GM12878 (cell line): ENCODE data around the gene ACTR8. TPM values are rescaled to one million over a fixed set of nuclear protein-coding genes. Genes with fewer than 3 reads are reported as not detected.

ENCODE experiments used
- EGR1 ChIP-seq, 2 experiments: IDR thresholded peaks; 1 replicate in 1 of 2; 2 replicates in 1 of 2; pipeline ENCODE4 v1.6.1; 2011 to 2012; ENCODE audit warnings: low read depth in 2 of 2, low read length in 2 of 2, borderline replicate concordance in 1 of 2, mild to moderate bottlenecking in 1 of 2, moderate library complexity in 1 of 2
- MXI1 ChIP-seq: fragments of 150-350 bp; IDR thresholded peaks from 2 replicates; pipeline ENCODE4 v1.6.1; 2011; ENCODE audit warnings: low read depth, mild to moderate bottlenecking, inconsistent platforms, low read length, improper control_type of control experiment
- PKNOX1 ChIP-seq: fragments of 450-650 bp; IDR thresholded peaks from 2 replicates; pipeline ENCODE4 v1.6.1; 2016; ENCODE audit warnings: mild to moderate bottlenecking
- RUNX3 ChIP-seq: IDR thresholded peaks from 2 replicates; pipeline ENCODE4 v1.6.1; 2012; ENCODE audit warnings: low read length, inconsistent platforms
- SIN3A ChIP-seq: IDR thresholded peaks from 2 replicates; pipeline ENCODE4 v1.6.1; 2012; ENCODE audit warnings: low read depth, low read length, improper control_type of control experiment
- SRF ChIP-seq, 2 experiments: IDR thresholded peaks; 2 replicates each; pipeline ENCODE4 v1.6.1; 2011; ENCODE audit warnings: low read depth in 2 of 2, low read length in 2 of 2, mild to moderate bottlenecking in 1 of 2, moderate library complexity in 1 of 2
- ZNF217 ChIP-seq: fragments of 450-650 bp; IDR thresholded peaks from 2 replicates; pipeline ENCODE4 v1.6.1; 2017; ENCODE audit warnings: antibody characterized with exemption, mild to moderate bottlenecking
- polyA plus RNA-seq, 11 experiments: library from polyadenylated mRNA; depleted of rRNA in 4 of 11; unstranded in 6 of 11; stranded (reverse) in 5 of 11; fragments of >200 nt; fragmentation: Nextera tagmentation in 4 of 11; fragmentation: Illumina TruSeq in 1 of 11; extraction: Ambion mirVana in 4 of 11; extraction: Trizol in 1 of 11; gene quantifications; 1 replicate in 1 of 11; 2 replicates in 10 of 11; pipeline versions ENCODE4 v1.2.1 to v1.2.3, GENCODE V29; 2011 to 2016; ENCODE audit warnings: inconsistent platforms in 2 of 11, missing spikeins in 2 of 11, low read depth in 1 of 11
- total RNA-seq, 4 experiments: library from RNA; depleted of rRNA in 3 of 4; stranded (reverse); fragments of >200 nt in 3 of 4; fragmentation: Illumina TruSeq in 1 of 4; extraction: Trizol in 1 of 4; gene quantifications; 2 replicates each; pipeline versions ENCODE4 v1.2.1 to v1.2.3, GENCODE V29; 2013 to 2021
- TF ChIP-seq, protein P1 (sequence below): fragments of 450-650 bp; IDR thresholded peaks from 2 replicates; pipeline ENCODE4 v1.6.1; 2017; ENCODE audit warnings: low read depth, mild to moderate bottlenecking, moderate library complexity
- TF ChIP-seq, protein P2 (sequence below): fragments of 450-650 bp; IDR thresholded peaks from 2 replicates; pipeline ENCODE4 v1.6.1; 2017; ENCODE audit warnings: borderline replicate concordance
- TF ChIP-seq, protein P3 (sequence below): IDR thresholded peaks from 2 replicates; pipeline ENCODE4 v1.6.1; 2011; ENCODE audit warnings: mild to moderate bottlenecking, low read depth, low read length, moderate library complexity; ENCODE audit not compliant: insufficient replicate concordance

ACTR8 gene
- total and polyA plus RNA-seq, 10 of the 15 experiments (the other 5 are each of a cell fraction or from before 2014, with no cell fraction given), result 5.3 to 35.7 (median 26.4) TPM

GRCh38 chr3:53885239-53885638, 3.3 kb upstream of the ACTR8 start (continued):
- TF ChIP-seq PKNOX1 (peak; percentile 79), EGR1 (IDR thresholded peaks at IDR 0.05; ENCODE audit: borderline replicate concordance in 1 of 2, low read depth in 2 of 2, low read length in 2 of 2) (no peak), ZNF217 (no peak), RUNX3 (peak; percentile 20; the same call in 1 of the 2 replicates), SIN3A (no peak), MXI1 (no peak), SRF (IDR thresholded peaks at IDR 0.05; ENCODE audit: low read depth in 2 of 2, low read length in 2 of 2) (peak in 1 of 2 experiments; percentile 72; a peak in 1 of 4 replicates)
- TF ChIP-seq, protein P1, sequence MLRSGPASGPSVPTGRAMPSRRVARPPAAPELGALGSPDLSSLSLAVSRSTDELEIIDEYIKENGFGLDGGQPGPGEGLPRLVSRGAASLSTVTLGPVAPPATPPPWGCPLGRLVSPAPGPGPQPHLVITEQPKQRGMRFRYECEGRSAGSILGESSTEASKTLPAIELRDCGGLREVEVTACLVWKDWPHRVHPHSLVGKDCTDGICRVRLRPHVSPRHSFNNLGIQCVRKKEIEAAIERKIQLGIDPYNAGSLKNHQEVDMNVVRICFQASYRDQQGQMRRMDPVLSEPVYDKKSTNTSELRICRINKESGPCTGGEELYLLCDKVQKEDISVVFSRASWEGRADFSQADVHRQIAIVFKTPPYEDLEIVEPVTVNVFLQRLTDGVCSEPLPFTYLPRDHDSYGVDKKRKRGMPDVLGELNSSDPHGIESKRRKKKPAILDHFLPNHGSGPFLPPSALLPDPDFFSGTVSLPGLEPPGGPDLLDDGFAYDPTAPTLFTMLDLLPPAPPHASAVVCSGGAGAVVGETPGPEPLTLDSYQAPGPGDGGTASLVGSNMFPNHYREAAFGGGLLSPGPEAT, result no peak
- TF ChIP-seq, protein P2, sequence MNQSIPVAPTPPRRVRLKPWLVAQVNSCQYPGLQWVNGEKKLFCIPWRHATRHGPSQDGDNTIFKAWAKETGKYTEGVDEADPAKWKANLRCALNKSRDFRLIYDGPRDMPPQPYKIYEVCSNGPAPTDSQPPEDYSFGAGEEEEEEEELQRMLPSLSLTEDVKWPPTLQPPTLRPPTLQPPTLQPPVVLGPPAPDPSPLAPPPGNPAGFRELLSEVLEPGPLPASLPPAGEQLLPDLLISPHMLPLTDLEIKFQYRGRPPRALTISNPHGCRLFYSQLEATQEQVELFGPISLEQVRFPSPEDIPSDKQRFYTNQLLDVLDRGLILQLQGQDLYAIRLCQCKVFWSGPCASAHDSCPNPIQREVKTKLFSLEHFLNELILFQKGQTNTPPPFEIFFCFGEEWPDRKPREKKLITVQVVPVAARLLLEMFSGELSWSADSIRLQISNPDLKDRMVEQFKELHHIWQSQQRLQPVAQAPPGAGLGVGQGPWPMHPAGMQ, result no peak
- TF ChIP-seq, protein P3, sequence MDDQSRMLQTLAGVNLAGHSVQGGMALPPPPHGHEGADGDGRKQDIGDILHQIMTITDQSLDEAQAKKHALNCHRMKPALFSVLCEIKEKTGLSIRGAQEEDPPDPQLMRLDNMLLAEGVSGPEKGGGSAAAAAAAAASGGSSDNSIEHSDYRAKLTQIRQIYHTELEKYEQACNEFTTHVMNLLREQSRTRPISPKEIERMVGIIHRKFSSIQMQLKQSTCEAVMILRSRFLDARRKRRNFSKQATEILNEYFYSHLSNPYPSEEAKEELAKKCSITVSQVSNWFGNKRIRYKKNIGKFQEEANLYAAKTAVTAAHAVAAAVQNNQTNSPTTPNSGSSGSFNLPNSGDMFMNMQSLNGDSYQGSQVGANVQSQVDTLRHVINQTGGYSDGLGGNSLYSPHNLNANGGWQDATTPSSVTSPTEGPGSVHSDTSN, result peak; percentile 11
